GM19239 (cell line): ENCODE data around the gene COA8.

Source experiments
- DNase-seq: peaks from one replicate; pipeline ENCODE4 v3.0.0; 2011; ENCODE audit warnings: low spot score; ENCODE audit not compliant: insufficient read length
- FAIRE-seq: peaks from 2 replicates; lab custom pipeline; 2011; peaks lifted over from hg19 to GRCh38; lab: Jason Lieb, UNC

The COA8 gene

DNA sequence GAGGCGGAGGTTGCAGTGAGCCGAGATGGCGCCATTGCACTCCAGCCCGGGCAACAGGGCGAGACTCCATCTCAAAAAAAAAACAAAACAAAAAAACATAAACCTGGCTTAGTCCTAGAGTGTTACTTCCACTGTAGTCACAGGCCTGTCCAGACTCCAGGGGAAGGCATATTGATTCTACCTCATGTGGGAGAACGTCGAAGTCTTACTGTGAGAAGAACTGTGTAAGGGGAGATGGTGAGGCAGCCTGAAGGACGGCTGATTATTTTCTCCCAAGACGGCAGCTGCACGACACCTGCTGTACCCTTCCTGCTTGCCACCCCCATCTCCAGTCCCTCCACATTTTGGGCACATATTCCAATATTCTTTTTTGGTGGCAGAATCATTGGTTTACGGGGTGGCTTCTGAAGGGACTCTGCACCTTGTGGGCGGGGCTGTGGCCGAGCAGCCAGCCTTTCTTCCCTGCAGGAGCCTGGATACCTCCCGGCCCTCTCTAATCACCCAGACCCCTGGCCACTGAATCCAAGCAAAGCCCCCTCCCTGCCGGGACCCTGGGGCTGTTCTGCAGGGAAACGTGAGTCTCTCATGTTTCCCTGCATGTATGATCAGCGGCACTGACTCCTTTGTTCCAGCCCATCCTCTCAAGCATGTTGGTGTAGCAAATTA lies 54.0 kb downstream of the COA8 start:
- FAIRE-seq (no peak), DNase-seq (no peak)

DNA sequence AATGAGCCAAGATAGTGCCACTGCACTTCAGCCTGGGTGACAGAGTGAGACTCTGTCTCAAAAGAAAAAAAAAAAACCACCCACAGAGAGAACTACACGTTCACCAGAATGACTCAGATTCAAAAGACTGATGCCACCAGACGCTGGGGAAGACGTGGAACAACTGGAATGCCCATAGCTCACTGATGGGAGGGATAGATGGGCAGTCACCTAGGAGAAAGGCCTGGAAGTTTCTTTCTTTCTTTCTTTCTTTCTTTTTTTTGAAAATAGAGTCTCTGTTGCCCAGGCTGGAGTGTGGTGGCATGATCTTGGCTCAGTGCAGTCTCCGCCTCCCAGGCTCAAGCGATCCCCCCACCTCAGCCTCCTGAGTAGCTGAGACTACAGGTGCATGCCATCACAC lies 56.3 kb downstream of the COA8 start:
- FAIRE-seq, result no peak
- no peak for DNase-seq

DNA sequence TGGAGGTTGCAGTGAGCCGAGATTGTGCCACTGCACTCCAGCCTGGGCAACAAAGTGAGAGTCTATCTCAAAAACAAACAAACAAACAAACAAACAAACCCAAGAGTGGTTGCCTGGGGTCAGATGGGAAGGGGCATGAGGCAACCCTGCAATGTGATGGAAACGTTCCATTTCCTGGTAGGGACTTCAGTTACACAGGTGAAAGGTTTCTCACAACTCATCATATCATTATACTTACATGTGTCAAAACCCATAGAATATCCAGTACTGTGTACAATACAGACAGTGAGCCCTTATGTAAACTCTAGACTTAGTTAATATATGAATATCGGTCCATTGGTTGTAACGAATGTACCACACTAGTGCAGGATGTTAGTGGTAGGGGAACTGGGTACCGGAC lies 59.1 kb downstream of the COA8 start:
- FAIRE-seq (no peak), DNase-seq (no peak)

DNA sequence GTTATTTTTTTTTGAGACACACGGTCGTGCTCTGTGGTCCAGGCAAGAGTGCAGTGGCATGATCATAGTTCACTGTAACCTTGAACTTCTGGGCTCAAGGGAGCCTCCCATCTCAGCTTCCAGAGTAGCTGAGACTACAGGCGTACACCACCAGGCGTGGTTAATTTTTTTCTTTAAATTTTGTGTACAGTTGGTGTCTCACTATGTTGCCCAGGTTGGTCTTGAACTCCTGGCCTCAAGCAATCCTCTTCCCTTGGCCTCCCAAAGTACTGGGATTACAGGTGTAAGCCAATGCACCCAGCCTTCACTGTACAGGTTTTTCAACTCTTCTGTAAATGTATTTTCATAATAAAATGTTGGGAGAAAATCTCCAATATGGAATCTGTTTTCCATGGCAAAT lies 60.5 kb downstream of the COA8 start:
- FAIRE-seq (no peak), DNase-seq (no peak)

DNA sequence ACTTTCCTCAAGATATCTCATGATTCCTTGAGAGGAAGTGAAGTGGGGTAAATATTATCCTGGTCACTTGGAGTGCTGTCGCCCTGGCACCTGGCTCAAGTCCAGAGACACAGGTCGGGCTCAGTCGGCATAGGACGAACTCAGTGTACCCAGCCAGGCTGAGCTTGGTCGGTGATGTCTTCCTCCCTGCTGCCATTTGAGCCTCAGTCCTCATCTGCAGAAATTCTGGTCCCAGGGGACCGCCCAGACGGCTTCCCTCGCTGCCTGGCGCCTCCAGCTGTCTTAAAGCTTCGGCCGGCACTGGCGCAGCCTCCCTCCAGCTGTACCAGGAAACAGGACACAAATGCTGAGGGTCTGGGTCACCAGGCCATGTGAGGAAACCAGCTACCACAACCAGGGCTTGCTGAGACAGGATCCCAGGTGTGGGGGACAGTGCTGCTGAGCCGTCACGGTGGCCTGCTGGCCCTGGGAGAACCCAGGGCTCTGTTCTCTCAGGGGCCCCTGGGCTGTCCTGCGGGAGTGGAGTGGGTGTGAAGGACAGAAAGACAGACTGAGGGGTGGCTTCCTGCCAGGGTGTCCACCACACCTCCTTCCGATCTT lies 61.2 kb downstream of the COA8 start:
- peak; percentile 8 for FAIRE-seq
- no peak for DNase-seq

DNA sequence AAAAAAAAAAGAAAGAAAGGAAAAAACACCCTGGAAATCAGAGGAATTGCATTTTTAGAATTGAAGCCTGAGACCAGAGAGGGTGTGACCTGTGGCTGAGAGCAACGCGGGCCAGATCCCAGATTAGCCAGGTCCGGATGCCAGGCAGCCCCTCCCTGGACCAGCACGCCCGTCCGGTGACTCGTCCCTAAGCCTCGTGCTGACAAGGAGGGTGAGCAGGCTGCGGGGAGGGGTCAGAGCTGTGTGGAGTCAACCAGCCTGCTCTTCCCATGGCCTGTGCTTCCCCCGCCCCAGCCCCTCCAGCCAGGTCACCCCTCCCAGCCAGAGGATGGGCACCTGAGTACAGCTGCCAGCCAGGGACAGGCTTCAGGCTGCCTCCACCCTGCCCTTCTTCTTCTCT lies 62.1 kb downstream of the COA8 start:
- FAIRE-seq (no peak), DNase-seq (no peak)

DNA sequence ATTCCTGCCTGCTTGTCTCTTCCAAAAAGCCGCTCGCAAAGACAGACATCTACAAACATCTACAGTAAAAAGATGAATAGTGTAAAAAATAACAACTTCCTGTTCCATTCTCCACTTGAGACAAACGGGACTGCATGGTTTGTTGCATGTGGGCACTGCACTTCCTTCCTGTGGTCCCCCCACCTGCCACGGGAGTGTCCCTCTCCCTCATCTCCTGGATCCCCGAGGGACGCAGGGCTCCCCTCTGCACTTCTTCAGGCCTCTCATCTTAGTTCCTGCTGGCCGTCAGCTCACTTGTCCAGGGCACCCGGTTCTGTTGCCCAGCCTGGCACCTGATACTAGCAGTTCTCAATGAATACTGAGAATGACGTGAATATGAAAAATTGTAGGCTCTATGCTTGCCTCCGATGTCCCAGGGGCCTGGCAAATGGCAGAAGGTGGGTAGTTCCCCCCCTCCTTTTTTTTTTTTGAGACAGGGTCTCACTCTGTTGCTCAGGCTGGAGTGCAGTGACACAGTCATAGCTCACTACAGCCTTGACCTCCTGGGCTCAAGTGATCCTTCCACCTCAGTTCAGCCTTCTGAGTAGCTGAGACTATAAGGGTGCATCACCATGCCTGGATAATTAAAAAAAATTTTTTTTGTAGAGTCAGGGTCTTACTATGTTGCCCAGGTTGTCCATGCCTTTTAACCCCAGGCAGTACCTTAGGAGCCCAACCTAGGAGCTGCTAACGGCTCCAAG lies 62.8 kb downstream of the COA8 start:
- FAIRE-seq, result peak; percentile 79
- DNase-seq, result no peak

DNA sequence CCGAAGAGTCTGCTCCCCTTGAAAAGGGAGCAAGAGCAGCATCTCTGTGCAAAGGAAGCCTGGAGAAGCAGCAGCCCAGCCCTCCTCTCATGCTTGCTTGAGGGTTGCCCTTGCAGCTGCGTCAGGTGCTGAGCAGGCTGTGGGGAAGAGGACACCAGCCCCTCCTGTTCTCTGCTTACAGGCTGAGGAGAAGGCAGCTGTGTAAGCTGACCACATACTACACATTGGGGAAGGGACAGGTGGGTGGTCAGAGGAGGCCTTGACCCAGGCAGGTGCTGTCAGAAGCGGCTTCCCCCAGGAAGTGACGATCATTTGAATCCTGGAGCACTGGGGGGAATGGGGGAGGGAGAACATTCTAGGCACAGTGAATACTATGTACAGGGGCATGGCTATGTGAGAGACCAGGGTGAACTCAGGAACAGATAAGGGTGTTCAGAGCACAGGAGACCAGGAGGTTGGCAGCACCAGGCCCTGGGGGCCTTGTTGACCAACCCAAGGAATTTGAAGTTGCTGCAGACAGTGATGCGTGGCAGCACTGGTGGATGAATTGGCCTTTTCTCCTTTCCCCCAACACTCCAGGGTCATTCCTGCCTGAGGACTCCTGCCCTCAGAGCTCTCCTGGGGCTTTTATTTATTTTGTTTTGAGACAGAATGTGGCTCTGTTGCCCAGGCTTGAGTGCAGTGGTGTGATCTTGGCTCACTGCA lies 63.5 kb downstream of the COA8 start:
- FAIRE-seq (no peak), DNase-seq (no peak)

DNA sequence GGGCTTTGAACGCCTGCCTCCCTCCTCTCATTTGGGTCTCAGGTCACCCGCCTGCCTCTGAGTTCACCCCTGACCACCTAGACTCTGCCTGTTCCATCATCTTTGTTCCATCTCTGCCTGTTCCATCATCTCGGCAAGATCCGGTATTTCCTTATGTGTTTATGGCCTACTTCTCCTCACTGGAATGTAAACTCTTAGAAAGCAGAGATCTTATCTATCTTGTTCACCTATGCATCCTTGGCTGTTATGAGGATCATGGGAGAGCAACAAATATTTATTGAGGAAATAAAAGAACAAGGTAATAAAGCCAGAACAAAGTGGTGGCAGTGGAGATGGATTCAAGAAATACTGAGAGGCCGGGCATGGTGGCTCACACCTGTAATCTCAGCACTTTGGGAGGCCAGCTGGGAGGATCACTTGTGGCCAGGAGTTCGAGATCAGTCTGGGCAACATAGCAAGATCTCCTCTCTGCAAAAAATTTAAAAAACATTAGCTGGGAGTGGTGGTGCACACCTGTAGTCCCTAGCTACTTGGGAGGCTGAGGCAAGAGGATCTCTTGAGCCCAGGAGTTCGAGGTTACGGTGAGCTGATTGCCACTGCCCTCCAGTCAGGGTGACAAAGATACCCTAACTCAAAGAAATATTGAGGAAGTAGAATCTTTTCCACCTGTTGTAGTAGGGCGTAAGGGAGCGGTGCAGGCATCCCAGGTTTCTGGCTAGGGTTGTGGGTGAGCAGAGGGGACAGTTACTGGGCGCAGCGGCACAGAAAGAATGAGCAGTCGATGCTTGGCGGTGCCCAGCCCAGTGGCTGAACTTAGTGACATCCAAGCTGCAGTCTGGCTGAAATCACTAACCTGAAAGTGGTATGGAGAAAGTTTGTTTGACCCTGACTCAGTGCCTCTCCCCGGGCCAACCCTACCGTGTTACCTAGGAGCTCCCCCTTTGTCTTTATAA lies 64.6 kb downstream of the COA8 start:
- DNase-seq (no peak), FAIRE-seq (no peak)

DNA sequence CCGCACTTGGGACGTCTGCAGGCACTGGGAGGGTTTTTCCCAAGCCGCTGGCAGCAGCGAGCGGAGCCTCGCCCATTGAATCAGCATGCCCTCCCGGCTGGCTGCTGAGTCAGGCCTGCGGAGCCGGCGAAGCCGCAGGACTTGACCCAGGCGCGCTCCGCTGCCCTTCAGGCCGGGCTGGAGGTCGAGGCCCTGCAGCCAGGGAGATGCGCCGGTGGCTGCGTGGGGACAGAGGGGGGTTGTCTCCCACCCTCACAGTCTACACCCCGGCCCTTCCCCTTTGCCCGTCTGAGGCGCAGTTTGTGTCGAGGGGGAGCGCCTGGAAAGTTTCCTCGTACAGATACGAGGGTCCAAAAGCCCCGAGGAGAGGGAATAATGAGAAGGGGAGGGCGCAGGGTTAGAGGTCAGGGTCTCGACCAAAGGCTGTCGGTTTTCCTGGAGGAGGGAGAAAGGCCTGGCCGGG lies 65.5 kb downstream of the COA8 start:
- DNase-seq, result no peak
- FAIRE-seq, result peak; percentile 75

DNA sequence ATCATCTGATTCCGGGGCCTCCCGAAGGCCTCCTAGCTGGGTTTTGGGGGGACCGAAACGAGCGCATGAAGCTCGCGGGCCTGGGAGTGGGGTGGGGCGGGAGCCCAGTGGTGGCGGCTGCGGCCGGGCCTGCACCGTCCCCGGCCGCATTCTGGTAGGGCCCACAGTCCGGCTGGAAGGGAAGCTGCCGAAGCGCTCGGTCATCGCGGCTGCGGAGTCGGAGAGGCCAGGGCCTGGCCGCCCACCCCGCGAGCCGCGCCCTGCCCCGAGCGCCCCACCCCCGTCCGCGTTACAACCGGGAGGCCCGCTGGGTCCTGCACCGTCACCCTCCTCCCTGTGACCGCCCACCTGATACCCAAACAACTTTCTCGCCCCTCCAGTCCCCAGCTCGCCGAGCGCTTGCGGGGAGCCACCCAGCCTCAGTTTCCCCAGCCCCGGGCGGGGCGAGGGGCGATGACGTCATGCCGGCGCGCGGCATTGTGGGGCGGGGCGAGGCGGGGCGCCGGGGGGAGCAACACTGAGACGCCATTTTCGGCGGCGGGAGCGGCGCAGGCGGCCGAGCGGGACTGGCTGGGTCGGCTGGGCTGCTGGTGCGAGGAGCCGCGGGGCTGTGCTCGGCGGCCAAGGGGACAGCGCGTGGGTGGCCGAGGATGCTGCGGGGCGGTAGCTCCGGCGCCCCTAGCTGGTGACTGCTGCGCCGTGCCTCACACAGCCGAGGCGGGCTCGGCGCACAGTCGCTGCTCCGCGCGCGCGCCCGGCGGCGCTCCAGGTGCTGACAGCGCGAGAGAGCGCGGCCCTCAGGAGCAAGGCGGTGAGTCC lies 66.1 kb downstream of the COA8 start, which contains the start of gene KLC1:
TSS of gene KLC1 (plus strand) at position 528 of the 819 bp plus-strand sequence. CDS start 25,354 bp downstream, outside the sequence.
- DNase-seq, result peak; percentile 78
- FAIRE-seq, result peak; percentile 73

DNA sequence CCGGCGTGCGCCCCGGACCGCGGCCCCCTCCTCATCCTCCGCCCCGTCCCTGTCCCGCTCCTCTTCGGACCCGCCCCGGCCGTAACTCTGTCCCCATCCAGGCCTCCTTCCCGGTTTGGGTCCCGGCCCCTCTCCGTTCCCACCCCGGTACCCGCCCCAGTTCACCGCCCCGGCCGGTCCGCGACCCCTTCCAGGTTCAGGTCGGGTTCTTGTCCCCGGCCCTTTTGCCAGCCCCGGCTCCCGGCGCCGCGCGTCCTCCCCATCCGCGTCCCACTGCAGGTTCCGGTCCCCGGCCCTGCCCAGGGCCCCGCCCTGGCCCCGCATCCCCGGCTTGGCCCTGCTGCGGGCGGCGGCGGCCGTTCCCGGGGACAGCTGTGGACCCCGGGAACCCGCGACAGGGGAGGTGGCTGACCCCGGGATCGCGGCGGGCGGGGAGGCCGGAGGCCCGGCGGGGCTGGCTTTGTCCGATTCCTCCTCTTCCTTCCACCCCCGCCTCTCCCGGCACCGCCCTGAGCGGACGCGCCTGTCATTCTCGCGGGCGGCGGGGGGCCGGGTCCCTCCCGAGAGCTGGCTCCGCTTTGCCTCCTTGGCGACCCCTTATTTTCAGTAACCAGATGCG lies 66.9 kb downstream of the COA8 start:
- DNase-seq, result peak; percentile 58
- FAIRE-seq, result no peak

DNA sequence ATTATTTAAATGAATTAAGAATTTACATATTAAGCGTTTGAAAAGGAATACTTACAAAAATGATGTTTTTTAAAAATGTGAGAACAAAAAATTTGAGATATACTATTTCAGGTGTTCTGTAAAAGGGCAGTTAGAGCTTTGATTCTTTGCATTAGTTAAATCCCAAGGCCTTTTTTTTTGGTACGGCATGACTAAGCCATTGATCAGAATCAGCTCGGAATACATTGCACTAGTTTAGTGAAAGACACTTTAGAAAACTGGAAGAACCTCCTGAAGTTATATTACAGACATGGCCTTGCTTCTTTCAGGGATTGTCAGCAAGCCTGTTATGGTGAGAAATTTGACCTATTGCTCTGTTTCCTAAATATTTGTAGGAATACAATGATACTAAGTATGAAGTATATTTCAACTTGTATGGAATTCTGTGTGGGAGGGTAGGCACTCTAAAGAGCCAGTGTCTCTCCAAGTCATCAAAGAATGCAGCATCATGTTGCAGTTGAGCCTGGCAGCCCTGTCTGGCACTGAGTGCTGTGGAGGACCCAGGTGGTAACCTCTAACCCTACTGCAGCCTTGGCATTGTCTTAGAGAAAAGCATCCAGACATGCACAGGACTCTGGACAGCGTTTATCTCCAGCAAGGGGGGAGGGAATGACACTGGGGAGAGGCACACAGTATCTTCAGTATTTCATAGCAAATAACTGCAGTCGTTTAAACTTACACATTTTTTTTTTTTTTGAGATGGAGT lies 67.8 kb downstream of the COA8 start:
- no peak for FAIRE-seq
- no peak for DNase-seq

DNA sequence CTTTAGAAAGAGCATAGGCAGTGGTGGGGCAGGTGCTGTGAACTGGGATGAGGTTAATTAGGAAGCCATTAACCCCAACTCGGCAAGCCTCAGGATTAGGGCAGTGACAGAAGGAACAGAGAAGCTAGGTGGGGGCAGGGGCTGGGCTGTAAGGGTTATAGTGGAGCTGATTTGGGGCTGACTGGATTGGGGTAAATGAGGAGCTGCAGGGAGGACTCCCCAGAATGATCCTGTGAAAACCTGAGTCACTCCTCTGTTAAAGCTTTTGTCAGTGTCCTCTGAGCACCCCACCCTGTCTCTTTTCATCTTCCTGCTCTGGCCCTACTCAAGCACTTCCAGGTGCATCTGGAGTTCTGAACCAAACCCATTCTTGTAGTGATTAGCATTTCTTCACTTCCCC lies 70.6 kb downstream of the COA8 start:
- FAIRE-seq (no peak), DNase-seq (no peak)

DNA sequence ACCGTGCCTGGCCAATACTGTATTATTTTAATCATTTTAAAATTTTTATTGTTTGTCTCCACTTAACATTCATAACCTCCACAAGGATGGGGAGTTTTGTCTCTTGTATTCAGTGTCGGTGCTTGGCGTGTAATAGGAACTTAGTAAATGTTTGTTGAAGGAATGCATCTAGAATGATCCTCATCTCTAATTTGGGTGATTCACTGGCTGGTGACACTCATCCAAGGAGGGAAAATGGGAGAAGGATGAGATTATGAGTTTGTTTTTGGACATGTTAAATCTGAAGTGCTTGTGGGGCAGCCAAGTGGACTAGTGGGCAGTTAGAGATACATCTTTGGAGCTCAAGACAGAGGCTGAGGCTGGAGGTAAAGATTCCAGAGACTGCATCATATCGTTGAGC lies 71.4 kb downstream of the COA8 start:
- FAIRE-seq, result no peak
- DNase-seq, result no peak

DNA sequence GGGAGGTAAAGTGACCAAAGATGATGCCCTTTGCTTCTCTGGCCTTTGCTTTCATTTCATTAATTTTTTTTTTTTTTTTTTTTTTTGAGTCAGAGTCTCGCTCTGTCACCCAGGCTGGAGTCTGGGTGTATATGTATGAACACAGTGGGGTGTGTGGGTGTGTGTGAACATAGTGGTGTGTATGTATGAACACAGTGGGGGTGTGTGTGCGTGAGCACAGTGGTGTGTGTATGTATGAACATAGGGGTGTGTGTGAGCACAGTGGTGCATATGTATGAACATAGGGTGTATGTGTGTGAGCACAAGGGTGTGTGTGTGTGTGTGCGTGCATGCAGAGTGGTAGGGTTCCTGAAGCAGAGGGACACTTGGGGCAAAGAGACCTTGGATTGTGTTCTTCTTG lies 75.8 kb downstream of the COA8 start:
- DNase-seq, result no peak
- no peak for FAIRE-seq
